GM18873 (cell line): ENCODE measurements around the gene TBC1D3E.
"Not testable (repeated sequence)": the region's sequence is repeated elsewhere in the genome, so short reads cannot be mapped to it uniquely, and the experiment has no call there.

Experiments used
- ATAC-seq: cut with Tn5 transposase; IDR thresholded peaks from one replicate; pipeline ENCODE4 v1.9.1; 2021; ENCODE audit warnings: mild to moderate bottlenecking, moderate library complexity, moderate number of reproducible peaks; ENCODE audit not compliant: unreplicated experiment, low FRiP score

The TBC1D3E gene

DNA sequence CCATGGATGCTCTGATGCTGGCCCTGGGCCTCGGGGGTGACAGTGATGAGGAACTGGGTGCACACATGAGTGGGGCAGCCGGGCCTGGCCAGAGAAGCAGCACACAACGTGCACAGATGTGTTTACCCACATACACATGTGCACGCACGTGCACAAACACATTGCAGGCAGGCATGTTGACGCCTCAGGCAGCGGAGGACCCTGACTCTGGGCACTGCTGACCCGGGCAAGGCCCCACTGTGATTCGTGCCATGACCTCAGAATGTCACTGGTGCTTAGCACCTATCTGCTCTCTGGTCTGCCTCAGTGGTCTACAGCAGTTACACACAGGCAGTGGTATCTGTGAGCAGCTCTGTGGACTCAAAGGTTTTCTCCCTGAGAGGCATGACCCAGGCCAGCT is at the start of gene TBC1D3E:
TBC1D3E (plus strand) TSS at position 301 of the 400 bp plus-strand sequence. CDS start 1,545 bp downstream, outside the sequence.
- not testable (repeated sequence) for ATAC-seq

- not testable (repeated sequence) for ATAC-seq
Measured at GRCh38 chr17:38087344-38087743, 40.4 kb upstream of the TBC1D3E start.

GRCh38 chr17:38088120-38088519 is 39.6 kb upstream of the TBC1D3E start:
- not testable (repeated sequence) for ATAC-seq

- ATAC-seq, result not testable (repeated sequence)
Measured at GRCh38 chr17:38094059-38094694, 33.6 kb upstream of the TBC1D3E start.

DNA sequence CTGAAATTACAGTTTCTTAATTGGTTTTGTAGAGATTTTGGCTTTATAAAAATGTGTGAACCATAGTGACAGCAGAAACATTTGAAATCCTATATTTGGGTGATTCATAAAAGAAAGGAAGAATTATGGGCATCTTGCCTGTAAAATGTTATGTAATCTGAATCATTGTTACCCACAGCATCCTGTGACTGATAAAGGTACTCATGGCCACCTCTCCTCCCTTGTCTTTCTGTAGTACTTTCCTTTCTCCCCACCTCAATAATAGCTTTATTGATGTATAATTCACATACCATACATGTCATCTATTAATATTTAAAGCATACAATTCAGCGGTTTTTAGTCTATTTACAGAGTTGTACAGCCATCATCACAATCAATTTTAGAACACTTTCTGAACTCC is 28.5 kb upstream of the TBC1D3E start:
- ATAC-seq, result not testable (repeated sequence)

DNA sequence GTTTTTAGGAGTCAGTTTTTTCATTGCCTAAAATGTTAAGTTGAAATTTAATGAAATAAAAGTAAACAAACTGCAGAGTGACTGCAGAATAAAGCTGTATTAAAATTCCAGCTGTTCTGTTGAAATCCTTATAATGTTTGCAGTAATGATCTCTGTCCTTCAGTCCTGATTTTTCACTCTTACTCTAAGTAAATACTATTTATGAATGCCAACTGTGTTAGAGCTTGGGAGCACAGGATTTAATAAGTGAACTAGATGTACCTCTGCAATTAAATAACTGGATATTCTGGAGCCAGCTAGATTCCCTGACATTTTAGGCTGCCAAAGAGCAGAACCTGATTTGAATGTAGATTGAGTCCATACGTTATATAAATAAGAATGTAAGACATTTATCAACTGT is 7.9 kb upstream of the TBC1D3E start:
- ATAC-seq, result not testable (repeated sequence)

GRCh38 chr17:38134860-38135259 is 7.1 kb downstream of the TBC1D3E start:
- not testable (repeated sequence) for ATAC-seq
